Measurements from ENCODE around the gene HSD17B1. TPM values are rescaled to one million over a fixed set of nuclear protein-coding genes. Genes with fewer than 3 reads are reported as not detected.

HSD17B1 gene
- total RNA-seq, 4 donors from 2014 or later, result 1.6 to 8.7 (median 3.4) TPM

DNA sequence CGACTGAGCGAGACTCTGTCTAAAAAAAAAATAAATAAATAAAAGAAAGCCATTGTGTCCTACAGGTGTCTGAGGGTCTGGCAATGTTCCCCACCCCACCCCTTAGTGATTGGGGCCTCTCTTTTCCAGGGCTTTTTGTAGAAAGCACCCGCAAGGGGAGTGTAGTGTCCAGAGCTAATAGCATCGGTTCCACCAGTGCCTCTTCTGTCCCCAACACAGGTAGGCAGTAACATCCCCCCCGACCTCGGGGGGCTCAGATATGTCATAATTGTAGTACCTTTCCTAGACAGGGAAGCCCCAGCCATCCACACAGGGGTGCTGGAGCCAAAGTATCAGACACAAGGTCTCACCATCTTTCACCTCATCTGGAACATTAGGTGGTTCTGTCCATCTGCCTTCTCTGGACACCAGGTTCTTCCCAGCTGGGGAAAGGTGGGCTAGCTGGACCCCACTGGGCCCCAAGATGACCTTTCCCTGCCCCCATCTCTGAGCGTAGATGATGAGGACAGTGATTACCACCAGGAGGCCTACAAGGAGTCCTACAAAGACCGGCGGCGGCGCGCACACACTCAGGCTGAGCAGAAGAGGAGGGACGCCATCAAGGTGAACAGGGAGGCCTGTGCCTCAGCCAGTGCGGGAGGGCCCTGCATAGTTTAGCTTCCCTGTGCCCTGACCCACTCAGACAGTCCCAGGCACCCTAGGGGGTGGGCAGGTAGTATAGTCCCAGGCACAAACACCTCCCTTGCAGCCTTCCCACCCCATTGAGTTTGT lies 15.8 kb downstream of the HSD17B1 start:
- DNase-seq (ENCODE audit: low spot score) (no peak), ATAC-seq (ENCODE audit: low FRiP score) (no peak)
- no peak for TF ChIP-seq CTCF (IDR thresholded peaks at IDR 0.05)

- no peak for ATAC-seq (ENCODE audit: low FRiP score)
- no peak for TF ChIP-seq CTCF (IDR thresholded peaks at IDR 0.05)
- DNase-seq (ENCODE audit: low spot score), result no peak
Measured at GRCh38 chr17:42571435-42572225, 18.9 kb downstream of the HSD17B1 start.

GRCh38 chr17:42573095-42573494 lies 20.4 kb downstream of the HSD17B1 start:
- no peak for TF ChIP-seq CTCF (IDR thresholded peaks at IDR 0.05)
- ATAC-seq (ENCODE audit: low FRiP score) (no peak), DNase-seq (ENCODE audit: low spot score) (no peak)

DNA sequence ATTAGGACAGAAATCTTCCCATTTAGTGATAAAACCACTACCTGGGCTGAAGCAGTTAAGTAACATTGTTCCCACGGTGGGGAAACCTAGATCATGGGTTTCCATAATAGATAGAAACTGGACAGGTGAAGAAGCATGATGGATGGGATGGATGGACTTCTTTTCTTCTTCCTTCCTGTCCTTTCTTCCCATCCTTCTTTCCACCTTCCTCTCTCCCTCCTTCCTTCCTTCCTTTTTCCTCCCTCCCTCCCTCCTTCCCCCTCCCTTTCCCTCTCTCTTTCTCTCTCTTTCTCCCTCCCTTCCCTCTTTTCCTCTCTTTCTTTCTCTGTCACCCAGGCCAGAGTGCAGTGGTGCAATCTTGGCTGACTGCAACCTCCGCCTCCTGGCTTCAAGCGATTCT lies 21.7 kb downstream of the HSD17B1 start:
- ATAC-seq (ENCODE audit: low FRiP score) (no peak), DNase-seq (ENCODE audit: low spot score) (no peak)
- no peak for TF ChIP-seq CTCF (IDR thresholded peaks at IDR 0.05)

DNA sequence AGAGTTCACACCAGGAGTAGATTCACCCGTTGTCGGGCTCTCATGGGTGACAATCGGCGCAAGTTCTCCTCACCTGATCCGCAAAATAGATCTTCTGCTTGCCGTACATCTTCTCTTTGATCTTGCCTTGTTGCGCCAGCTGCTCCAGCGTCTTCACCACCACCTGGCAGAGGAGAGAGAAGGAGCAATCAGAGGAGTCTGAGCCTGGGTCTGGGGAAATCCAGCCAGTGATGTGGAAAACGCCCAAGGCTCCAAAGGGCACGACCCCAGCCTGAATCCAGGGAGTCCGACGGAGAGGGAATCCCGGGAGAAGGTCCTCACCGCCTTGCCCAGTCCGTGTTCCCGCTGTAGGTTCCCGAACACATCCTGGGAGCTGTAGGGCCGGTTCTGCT lies 24.4 kb downstream of the HSD17B1 start:
- TF ChIP-seq CTCF (IDR thresholded peaks at IDR 0.05), result no peak
- peak; percentile 29 for ATAC-seq (ENCODE audit: low FRiP score)
- DNase-seq (ENCODE audit: low spot score), result no peak

DNA sequence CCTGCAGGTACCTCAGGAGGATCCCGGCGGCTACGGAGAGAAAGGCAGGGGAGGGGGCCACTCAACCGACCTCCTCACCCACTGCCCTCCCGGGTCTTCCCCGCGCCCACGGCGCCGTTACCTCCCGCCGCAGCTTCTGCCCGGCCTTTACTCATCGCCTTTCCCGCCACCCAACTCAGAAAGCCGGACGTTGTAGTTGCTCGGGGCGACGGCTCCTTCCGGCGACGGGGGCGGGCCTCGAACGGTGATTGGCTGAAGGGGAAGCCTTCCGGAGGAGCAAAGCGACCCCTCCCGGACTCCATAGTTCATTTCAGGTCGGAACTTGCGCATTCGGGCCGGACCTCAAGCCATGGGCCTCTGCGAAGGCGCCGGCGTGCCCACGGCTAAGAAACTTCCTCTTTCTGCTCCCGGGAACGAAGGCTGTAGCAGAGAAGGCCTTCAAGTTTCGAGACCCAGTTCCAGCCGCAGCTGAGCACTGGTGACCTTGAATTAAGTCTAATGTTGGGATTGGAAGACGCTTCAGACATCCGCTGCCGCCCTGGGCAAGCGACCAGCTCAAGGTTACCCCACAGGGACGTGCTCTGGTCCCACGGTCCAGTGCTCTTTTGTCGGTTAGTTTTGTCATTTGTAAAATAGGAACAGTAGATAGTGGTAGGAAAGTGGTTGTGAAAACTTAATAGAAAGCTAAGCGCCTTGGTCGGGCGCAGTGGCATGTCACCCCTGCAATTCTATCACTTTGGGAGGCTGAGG lies 25.0 kb downstream of the HSD17B1 start, which contains the start of gene PSMC3IP:
PSMC3IP (minus strand) TSS at position 198 of the 750 bp plus-strand sequence; CDS start at position 155, 43 bp downstream.
- no peak for TF ChIP-seq CTCF (IDR thresholded peaks at IDR 0.05)
- DNase-seq (ENCODE audit: low spot score) (peak; percentile 82), ATAC-seq (ENCODE audit: low FRiP score) (peak; percentile 91)
